OCI-LY1 (cell line): ENCODE measurements around the gene LHFPL2.

Source experiments
- EZH2 ChIP-seq: fragments of 200-600 bp; sonication (generic), shearing (Covaris generic); IDR thresholded peaks from 2 replicates; pipeline ENCODE4 v1.8.0; 2017; ENCODE audit warnings: borderline replicate concordance, mixed run types, mild to moderate bottlenecking, antibody characterized with exemption, low read length, moderate library complexity, mixed read lengths
- TF ChIP-seq, protein P1 (sequence below): fragments of 200-600 bp; sonication (generic), shearing (Covaris generic); IDR thresholded peaks from 2 replicates; pipeline ENCODE4 v1.5.1; 2017; ENCODE audit warnings: mild to moderate bottlenecking, antibody characterized with exemption, low read length, moderate library complexity, mixed read lengths

GRCh38 chr5:78602400-78602799 is 46.2 kb downstream of the LHFPL2 start:
- TF ChIP-seq, protein P1, sequence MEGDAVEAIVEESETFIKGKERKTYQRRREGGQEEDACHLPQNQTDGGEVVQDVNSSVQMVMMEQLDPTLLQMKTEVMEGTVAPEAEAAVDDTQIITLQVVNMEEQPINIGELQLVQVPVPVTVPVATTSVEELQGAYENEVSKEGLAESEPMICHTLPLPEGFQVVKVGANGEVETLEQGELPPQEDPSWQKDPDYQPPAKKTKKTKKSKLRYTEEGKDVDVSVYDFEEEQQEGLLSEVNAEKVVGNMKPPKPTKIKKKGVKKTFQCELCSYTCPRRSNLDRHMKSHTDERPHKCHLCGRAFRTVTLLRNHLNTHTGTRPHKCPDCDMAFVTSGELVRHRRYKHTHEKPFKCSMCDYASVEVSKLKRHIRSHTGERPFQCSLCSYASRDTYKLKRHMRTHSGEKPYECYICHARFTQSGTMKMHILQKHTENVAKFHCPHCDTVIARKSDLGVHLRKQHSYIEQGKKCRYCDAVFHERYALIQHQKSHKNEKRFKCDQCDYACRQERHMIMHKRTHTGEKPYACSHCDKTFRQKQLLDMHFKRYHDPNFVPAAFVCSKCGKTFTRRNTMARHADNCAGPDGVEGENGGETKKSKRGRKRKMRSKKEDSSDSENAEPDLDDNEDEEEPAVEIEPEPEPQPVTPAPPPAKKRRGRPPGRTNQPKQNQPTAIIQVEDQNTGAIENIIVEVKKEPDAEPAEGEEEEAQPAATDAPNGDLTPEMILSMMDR: no peak
- TF ChIP-seq EZH2: no peak
